ENCODE measurements around the gene TMEM183A.

The TMEM183A gene

DNA sequence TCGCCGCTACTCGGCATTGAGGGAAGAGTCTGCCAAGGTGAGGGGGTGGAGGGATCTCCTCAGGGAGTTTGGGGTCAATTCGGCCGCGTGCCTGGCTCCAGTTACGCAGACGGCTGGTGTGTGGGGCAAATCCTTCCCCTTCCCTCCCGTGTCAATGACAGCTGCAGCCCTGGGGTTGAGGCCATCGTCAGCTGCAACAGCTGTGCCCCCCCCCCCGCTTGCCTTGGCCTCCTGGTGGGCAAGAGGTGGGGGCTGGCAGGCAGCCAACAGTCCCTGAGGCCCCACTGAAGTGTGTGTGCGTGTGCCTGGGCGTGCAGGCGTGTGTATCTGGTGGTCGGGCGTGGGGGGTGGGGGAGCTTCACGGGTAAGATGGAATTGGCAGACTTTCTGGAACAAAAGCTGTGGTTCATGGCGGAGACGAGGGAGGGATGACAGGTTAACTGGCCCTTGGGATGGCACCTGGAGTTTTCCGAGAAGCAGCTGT is 44.7 kb downstream of the TMEM183A start:
- TF ChIP-seq, protein P1, sequence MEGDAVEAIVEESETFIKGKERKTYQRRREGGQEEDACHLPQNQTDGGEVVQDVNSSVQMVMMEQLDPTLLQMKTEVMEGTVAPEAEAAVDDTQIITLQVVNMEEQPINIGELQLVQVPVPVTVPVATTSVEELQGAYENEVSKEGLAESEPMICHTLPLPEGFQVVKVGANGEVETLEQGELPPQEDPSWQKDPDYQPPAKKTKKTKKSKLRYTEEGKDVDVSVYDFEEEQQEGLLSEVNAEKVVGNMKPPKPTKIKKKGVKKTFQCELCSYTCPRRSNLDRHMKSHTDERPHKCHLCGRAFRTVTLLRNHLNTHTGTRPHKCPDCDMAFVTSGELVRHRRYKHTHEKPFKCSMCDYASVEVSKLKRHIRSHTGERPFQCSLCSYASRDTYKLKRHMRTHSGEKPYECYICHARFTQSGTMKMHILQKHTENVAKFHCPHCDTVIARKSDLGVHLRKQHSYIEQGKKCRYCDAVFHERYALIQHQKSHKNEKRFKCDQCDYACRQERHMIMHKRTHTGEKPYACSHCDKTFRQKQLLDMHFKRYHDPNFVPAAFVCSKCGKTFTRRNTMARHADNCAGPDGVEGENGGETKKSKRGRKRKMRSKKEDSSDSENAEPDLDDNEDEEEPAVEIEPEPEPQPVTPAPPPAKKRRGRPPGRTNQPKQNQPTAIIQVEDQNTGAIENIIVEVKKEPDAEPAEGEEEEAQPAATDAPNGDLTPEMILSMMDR (IDR thresholded peaks at IDR 0.05; ENCODE audit: control insufficient read depth, extremely low read depth, insufficient read depth): no peak
- H3K4me3 ChIP-seq (ENCODE audit: low read depth, low read length): no peak overlapping the region
- no peak for DNase-seq (ENCODE audit: low read depth)

DNA sequence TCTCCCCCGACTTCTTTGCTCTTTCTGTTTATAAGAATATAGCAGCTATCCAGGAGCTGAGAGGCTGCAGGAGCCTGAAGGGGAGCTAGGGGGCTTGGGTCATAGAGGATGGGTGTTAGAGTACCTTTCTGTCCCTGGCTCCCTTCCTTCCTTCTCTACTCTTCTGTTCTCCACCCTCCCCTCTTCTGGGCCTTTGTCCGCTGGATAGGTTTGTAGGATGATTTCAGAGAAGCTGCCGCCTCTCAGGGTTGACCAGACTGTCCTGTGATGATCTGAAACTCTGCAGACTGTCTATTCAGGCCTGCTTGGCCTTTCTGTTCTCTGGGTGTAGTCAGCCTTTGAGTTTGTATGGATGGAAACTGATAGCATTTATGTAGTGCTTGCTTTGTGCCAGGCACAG is 45.4 kb downstream of the TMEM183A start:
- DNase-seq (ENCODE audit: low read depth): no peak
- TF ChIP-seq, protein P1 (IDR thresholded peaks at IDR 0.05; ENCODE audit: control insufficient read depth, extremely low read depth, insufficient read depth): no peak
- no peak overlapping the region for H3K4me3 ChIP-seq (ENCODE audit: low read depth, low read length)

DNA sequence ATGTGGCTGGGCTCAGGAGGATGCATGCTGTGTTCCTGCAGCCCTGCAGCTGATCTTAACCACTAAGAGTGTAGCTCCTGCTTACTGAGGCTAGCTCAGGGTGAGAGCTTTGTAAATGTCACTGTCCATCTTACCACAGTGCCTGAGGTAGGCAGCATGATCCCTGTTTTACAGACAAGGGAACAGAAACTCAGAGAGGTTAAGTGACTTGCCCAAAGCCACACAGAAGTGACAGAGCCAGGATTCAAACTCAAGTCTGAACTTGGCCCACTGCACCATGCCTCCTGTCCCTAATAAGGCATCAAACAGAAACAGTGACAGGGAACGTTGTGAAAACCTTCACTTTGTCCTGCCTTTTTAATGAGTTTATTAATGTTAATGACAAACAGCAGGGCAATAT is 47.0 kb downstream of the TMEM183A start:
- no peak for DNase-seq (ENCODE audit: low read depth)
- TF ChIP-seq, protein P1 (IDR thresholded peaks at IDR 0.05; ENCODE audit: control insufficient read depth, extremely low read depth, insufficient read depth): no peak
- no peak overlapping the region for H3K4me3 ChIP-seq (ENCODE audit: low read depth, low read length)

DNA sequence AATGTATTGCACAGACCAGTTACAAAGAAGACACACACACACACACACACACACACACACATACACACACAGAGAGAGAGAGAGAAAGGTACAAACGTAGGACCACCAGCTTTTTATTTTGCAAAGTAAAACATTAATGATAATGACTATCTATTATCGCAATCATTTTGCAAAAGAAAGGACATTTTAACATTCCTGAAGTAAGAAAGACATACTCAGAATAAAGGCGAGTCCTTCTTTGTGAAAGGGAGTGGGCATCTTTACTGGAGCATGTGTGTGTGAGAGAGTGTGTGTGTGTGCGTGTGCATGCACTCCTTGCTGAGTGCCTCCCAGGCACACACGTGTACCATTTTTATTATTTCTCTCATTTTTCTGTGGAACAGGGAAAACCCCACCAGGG is 47.5 kb downstream of the TMEM183A start:
- no peak for DNase-seq (ENCODE audit: low read depth)
- TF ChIP-seq, protein P1 (IDR thresholded peaks at IDR 0.05; ENCODE audit: control insufficient read depth, extremely low read depth, insufficient read depth): no peak
- H3K4me3 ChIP-seq (ENCODE audit: low read depth, low read length): no peak overlapping the region

DNA sequence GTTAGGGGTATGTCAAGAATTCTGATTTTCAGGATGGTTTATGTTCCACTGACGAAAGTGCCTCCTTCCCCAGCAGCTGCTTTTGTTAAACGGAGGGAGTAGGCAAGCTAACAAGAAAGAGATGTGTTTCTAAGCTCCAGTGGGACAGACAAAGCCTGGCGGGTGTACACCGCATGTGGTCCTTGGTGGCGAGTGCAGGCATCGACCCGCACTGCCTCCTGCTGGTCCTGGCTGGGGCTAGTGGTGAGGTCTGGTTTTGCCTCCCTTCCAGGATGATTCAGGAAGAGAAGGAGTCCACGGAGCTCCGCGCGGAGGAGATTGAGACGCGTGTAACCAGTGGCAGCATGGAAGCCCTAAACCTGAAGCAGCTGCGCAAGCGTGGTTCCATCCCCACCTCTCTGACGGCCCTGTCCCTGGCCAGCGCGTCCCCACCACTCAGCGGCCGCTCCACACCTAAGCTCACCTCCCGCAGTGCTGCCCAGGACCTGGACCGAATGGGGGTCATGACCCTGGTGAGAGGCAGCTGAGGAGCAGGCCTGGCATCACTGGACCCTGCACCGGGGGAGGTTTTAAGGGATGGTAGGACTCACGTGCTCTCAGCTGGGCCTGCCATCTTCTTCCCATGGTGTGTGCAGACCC is 48.1 kb downstream of the TMEM183A start:
- DNase-seq (ENCODE audit: low read depth): no peak
- no peak overlapping the region for H3K4me3 ChIP-seq (ENCODE audit: low read depth, low read length)
- TF ChIP-seq, protein P1 (IDR thresholded peaks at IDR 0.05; ENCODE audit: control insufficient read depth, extremely low read depth, insufficient read depth): no peak

DNA sequence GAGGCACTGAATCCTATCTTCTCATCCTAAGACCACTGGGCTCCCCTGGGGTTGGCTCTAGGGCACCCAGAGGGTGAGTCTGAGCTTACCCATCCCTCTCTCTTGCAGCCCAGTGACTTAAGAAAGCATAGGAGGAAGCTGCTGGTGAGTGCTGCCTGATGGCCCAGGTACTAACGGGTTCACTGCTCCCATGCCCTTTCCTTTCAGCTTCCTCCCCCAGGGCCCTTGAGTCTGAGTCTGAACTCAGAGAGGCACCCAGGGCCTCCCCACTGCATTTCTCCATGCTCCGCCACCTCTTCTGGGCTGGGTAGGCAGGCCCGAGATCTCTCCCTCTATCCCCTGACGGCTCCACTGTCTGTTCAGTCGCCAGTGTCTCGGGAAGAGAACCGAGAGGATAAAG is 48.8 kb downstream of the TMEM183A start:
- H3K4me3 ChIP-seq (ENCODE audit: low read depth, low read length): no peak overlapping the region
- no peak for DNase-seq (ENCODE audit: low read depth)
- TF ChIP-seq, protein P1 (IDR thresholded peaks at IDR 0.05; ENCODE audit: control insufficient read depth, extremely low read depth, insufficient read depth): no peak

DNA sequence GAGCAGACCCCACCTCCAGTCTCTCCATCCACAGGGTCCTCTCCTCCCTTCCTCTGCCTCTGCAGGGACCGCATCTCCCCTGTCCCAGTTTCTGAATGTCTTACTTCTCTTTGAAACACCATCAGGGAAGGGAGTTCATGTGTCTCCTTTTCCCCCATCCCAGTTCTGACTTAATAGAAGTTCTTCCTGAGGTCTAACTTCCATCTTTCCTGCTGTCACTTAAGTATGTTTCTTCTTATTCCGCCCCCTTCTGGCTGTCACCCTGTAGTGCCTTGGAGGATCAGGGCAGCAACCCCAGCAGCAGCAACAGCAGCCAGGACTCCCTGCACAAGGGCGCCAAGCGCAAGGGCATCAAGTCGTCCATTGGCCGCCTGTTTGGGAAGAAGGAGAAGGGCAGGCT is 49.3 kb downstream of the TMEM183A start:
- TF ChIP-seq, protein P1 (IDR thresholded peaks at IDR 0.05; ENCODE audit: control insufficient read depth, extremely low read depth, insufficient read depth): peak; percentile 25; the same call in 1 of the 2 replicates
- DNase-seq (ENCODE audit: low read depth): no peak
- no peak overlapping the region for H3K4me3 ChIP-seq (ENCODE audit: low read depth, low read length)

Measured in LNCaP clone FGC (cell line).